Measurements from ENCODE around the gene PRKG1. TPM values are rescaled to one million over a fixed set of nuclear protein-coding genes. Genes with fewer than 3 reads are reported as not detected.

The PRKG1 gene
- polyA plus RNA-seq, 4 donors = 0.45 to 7.4 (median 1.3) TPM

DNA sequence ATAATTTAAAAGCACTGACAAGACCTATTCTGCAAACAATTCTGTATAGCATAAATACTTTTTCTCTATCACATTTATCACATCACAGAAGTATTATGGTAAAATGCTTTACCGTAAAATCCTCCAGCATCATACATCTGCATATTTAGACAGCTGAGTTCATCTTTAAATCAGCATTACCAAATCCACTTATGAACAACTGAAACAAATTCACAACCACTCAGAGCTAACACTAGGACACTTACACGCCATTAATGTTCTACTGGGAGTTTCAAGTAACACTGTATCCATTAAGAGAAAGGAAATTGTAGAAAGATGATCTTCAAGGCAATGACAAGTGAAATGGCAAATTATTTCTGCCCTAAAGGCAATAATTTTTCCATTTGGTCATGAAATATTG, 1134.1 kb downstream of the PRKG1 start:
- Histone ChIP-seq H3K27me3 (ENCODE audit: control insufficient read depth in 3 of 3, insufficient read depth in 3 of 3, low read length in 3 of 3) (no peaks in the 10 kb centered on the region), H3K9me3 (ENCODE audit: control insufficient read depth in 2 of 2, insufficient read depth in 1 of 2, low read depth in 1 of 2, low read length in 1 of 2) (no peaks in the 10 kb centered on the region), H3K4me1 (ENCODE audit: control insufficient read depth in 3 of 3, insufficient read depth in 2 of 3, low read depth in 1 of 3, low read length in 2 of 3) (peaks cover 0 to 8% (median 1%) of the 10 kb centered on the region in 3 donors), H3K27ac (ENCODE audit: low read depth in 1 of 3, low read length in 2 of 3) (no peak overlapping the region), H3K36me3 (ENCODE audit: control insufficient read depth in 3 of 3, insufficient read depth in 2 of 3, low read depth in 1 of 3, low read length in 3 of 3) (no peaks in the 10 kb centered on the region), H3K4me3 (ENCODE audit: low read depth in 1 of 3, low read length in 3 of 3) (no peak overlapping the region)
- no peak for FAIRE-seq
- no peak for DNase-seq
- 87 to 94% (median 92%) methylated on average over 2 of the region's 2 CpGs for WGBS, 3 donors

DNA sequence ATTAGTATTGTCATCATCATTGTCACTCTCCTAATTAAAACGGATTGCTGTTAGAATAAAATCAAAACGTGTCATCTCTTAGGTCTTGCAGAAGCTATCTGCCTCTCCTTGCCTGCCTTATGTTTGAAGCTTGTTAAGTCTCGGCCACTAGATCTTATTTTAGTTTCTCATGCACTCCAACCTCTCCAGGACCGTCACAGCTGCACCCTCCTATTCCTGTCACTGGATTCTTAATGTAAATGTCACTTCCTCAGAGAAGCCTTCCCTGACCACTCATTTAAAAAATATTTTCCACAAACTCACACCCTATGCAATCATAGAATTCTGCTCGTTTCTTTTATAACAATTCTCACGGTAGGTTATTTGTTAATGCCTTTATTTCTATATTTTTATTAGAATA, 1135.9 kb downstream of the PRKG1 start:
- Histone ChIP-seq H3K36me3 (ENCODE audit: control insufficient read depth in 3 of 3, insufficient read depth in 2 of 3, low read depth in 1 of 3, low read length in 3 of 3) (no peaks in the 10 kb centered on the region), H3K27me3 (ENCODE audit: control insufficient read depth in 3 of 3, insufficient read depth in 3 of 3, low read length in 3 of 3) (no peaks in the 10 kb centered on the region), H3K4me1 (ENCODE audit: control insufficient read depth in 3 of 3, insufficient read depth in 2 of 3, low read depth in 1 of 3, low read length in 2 of 3) (peaks cover 0 to 12% (median 1%) of the 10 kb centered on the region in 3 donors), H3K27ac (ENCODE audit: low read depth in 1 of 3, low read length in 2 of 3) (no peak overlapping the region), H3K4me3 (ENCODE audit: low read depth in 1 of 3, low read length in 3 of 3) (no peak overlapping the region), H3K9me3 (ENCODE audit: control insufficient read depth in 2 of 2, insufficient read depth in 1 of 2, low read depth in 1 of 2, low read length in 1 of 2) (no peaks in the 10 kb centered on the region)
- WGBS, 3 donors = 77 to 88% (median 80%) methylated on average over 6 of the region's 6 CpGs
- DNase-seq = no peak
- no peak for FAIRE-seq

GRCh38 chr10:52212062-52212461, 1137.8 kb downstream of the PRKG1 start:
- DNase-seq = peak; percentile 36 to 48
- Histone ChIP-seq H3K4me3 (ENCODE audit: low read depth in 1 of 3, low read length in 3 of 3) (no peak overlapping the region), H3K9me3 (ENCODE audit: control insufficient read depth in 2 of 2, insufficient read depth in 1 of 2, low read depth in 1 of 2, low read length in 1 of 2) (no peaks in the 10 kb centered on the region), H3K36me3 (ENCODE audit: control insufficient read depth in 3 of 3, insufficient read depth in 2 of 3, low read depth in 1 of 3, low read length in 3 of 3) (no peaks in the 10 kb centered on the region), H3K27me3 (ENCODE audit: control insufficient read depth in 3 of 3, insufficient read depth in 3 of 3, low read length in 3 of 3) (no peaks in the 10 kb centered on the region), H3K4me1 (ENCODE audit: control insufficient read depth in 3 of 3, insufficient read depth in 2 of 3, low read depth in 1 of 3, low read length in 2 of 3) (peaks cover 0 to 12% (median 1%) of the 10 kb centered on the region in 3 donors), H3K27ac (ENCODE audit: low read depth in 1 of 3, low read length in 2 of 3) (no peak overlapping the region)
- no peak for FAIRE-seq
- WGBS, 3 donors = 36 to 62% (median 40%) methylated on average over 4 of the region's 4 CpGs

GRCh38 chr10:52212802-52213201, 1138.5 kb downstream of the PRKG1 start:
- WGBS, 3 donors = 11 to 58% (median 28%) methylated on average over 4 of the region's 4 CpGs
- DNase-seq = peak; percentile 54 to 65

DNA sequence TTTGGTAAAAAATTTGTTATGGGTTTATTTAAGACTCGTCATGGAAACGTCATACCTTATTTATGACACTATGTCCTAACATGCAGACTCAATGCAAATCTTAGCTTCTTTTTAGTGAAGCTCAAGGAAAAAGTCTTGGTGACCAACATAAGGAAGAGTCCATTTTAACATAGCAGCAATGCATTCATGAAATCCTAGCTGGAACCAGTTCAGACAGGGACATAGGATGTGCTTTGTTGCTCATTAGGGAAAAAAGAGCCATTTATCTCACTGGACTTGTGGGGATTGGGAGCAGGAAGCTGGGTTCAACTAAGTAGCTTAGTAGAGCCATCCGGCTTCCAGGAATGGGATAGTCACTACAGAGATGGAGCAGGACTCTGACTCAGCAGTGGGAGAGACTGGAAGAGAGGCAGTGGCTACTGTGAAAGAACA, 1139.0 kb downstream of the PRKG1 start:
- no peaks in the 10 kb centered on the region for H3K9me3 ChIP-seq (ENCODE audit: control insufficient read depth in 2 of 2, insufficient read depth in 1 of 2, low read depth in 1 of 2, low read length in 1 of 2)
- H3K4me1 ChIP-seq (ENCODE audit: control insufficient read depth in 3 of 3, insufficient read depth in 2 of 3, low read depth in 1 of 3, low read length in 2 of 3) = peaks cover 0 to 12% (median 1%) of the 10 kb centered on the region in 3 donors
- H3K36me3 ChIP-seq (ENCODE audit: control insufficient read depth in 3 of 3, insufficient read depth in 2 of 3, low read depth in 1 of 3, low read length in 3 of 3) = no peaks in the 10 kb centered on the region
- WGBS, 3 donors = 15 to 50% (median 37%) methylated on average over 3 of the region's 3 CpGs
- H3K27me3 ChIP-seq (ENCODE audit: control insufficient read depth in 3 of 3, insufficient read depth in 3 of 3, low read length in 3 of 3) = no peaks in the 10 kb centered on the region
- FAIRE-seq (no peak), DNase-seq (peak; percentile 41 to 53)
- no peak overlapping the region for H3K27ac ChIP-seq (ENCODE audit: low read depth in 1 of 3, low read length in 2 of 3)
- H3K4me3 ChIP-seq (ENCODE audit: low read depth in 1 of 3, low read length in 3 of 3) = no peak overlapping the region

More at GRCh38 chr10:52212802-52213201, 1138.5 kb downstream of the PRKG1 start:
- peaks cover 0 to 12% (median 1%) of the 10 kb centered on the region in 3 donors for H3K4me1 ChIP-seq (ENCODE audit: control insufficient read depth in 3 of 3, insufficient read depth in 2 of 3, low read depth in 1 of 3, low read length in 2 of 3)
- H3K36me3 ChIP-seq (ENCODE audit: control insufficient read depth in 3 of 3, insufficient read depth in 2 of 3, low read depth in 1 of 3, low read length in 3 of 3) = no peaks in the 10 kb centered on the region
- H3K4me3 ChIP-seq (ENCODE audit: low read depth in 1 of 3, low read length in 3 of 3) = no peak overlapping the region
- H3K9me3 ChIP-seq (ENCODE audit: control insufficient read depth in 2 of 2, insufficient read depth in 1 of 2, low read depth in 1 of 2, low read length in 1 of 2) = no peaks in the 10 kb centered on the region
- peak overlapping the region in 1 of 3 donors; percentile 20 for H3K27ac ChIP-seq (ENCODE audit: low read depth in 1 of 3, low read length in 2 of 3)
- H3K27me3 ChIP-seq (ENCODE audit: control insufficient read depth in 3 of 3, insufficient read depth in 3 of 3, low read length in 3 of 3) = no peaks in the 10 kb centered on the region
- FAIRE-seq = peak; percentile 89

- Histone ChIP-seq H3K36me3 (ENCODE audit: control insufficient read depth in 3 of 3, insufficient read depth in 2 of 3, low read depth in 1 of 3, low read length in 3 of 3) (no peaks in the 10 kb centered on the region), H3K4me3 (ENCODE audit: low read depth in 1 of 3, low read length in 3 of 3) (no peak overlapping the region), H3K9me3 (ENCODE audit: control insufficient read depth in 2 of 2, insufficient read depth in 1 of 2, low read depth in 1 of 2, low read length in 1 of 2) (no peaks in the 10 kb centered on the region), H3K27me3 (ENCODE audit: control insufficient read depth in 3 of 3, insufficient read depth in 3 of 3, low read length in 3 of 3) (no peaks in the 10 kb centered on the region), H3K4me1 (ENCODE audit: control insufficient read depth in 3 of 3, insufficient read depth in 2 of 3, low read depth in 1 of 3, low read length in 2 of 3) (peaks cover 0 to 12% (median 1%) of the 10 kb centered on the region in 3 donors), H3K27ac (ENCODE audit: low read depth in 1 of 3, low read length in 2 of 3) (no peak overlapping the region)
- FAIRE-seq (peak; percentile 89), DNase-seq (peak; percentile 74)
Observed at GRCh38 chr10:52215745-52216361, 1141.6 kb downstream of the PRKG1 start.

DNA sequence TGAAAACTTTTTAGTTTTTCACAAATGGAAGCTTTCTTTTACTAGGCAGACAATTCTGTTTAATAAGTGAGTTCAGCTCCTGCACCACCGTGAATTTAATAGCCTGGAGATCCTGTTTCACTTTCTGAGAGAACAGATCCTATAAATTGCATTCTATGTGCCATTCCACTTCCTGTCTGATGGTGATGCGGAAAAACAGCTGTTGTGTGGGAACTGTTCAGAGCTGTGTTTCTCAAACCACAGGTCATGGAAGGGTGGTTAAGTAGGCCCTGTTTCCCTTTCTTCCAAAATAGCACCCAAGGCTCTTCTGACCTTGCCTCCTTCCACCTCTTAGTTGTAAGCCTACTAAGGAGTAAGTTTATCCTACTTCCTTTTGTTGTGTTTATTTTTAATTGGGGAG, 1142.6 kb downstream of the PRKG1 start:
- WGBS, 3 donors = 17 to 23% (median 20%) methylated on average over 2 of the region's 2 CpGs
- no peaks in the 10 kb centered on the region for H3K36me3 ChIP-seq (ENCODE audit: control insufficient read depth in 3 of 3, insufficient read depth in 2 of 3, low read depth in 1 of 3, low read length in 3 of 3)
- peak overlapping the region in 1 of 3 donors; percentile 41 for H3K27ac ChIP-seq (ENCODE audit: low read depth in 1 of 3, low read length in 2 of 3)
- DNase-seq = peak; percentile 34 to 45
- H3K4me1 ChIP-seq (ENCODE audit: control insufficient read depth in 3 of 3, insufficient read depth in 2 of 3, low read depth in 1 of 3, low read length in 2 of 3) = peaks cover 0 to 11% (median 1%) of the 10 kb centered on the region in 3 donors
- no peak for FAIRE-seq
- H3K27me3 ChIP-seq (ENCODE audit: control insufficient read depth in 3 of 3, insufficient read depth in 3 of 3, low read length in 3 of 3) = no peaks in the 10 kb centered on the region
- H3K9me3 ChIP-seq (ENCODE audit: control insufficient read depth in 2 of 2, insufficient read depth in 1 of 2, low read depth in 1 of 2, low read length in 1 of 2) = no peaks in the 10 kb centered on the region
- no peak overlapping the region for H3K4me3 ChIP-seq (ENCODE audit: low read depth in 1 of 3, low read length in 3 of 3)

DNA sequence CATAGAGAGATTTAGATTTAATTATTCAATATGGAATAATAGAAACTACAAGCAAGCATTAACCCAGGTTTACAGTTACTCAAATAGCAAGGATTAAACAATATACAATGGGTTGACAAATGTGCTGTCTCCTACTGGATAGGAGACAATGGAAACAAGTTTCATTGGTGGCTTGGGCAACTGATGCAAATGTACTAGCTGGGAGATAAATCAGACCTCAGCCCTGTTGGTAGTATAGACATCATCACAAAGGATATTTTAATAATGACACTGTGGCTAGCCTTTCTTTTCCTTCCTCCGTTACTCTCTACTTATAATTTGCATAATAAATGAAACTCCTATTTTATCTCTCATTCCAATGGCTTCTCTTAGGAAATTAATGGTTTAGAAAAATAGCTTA, 1143.2 kb downstream of the PRKG1 start:
- FAIRE-seq (no peak), DNase-seq (no peak)
- WGBS, 3 donors = 57 to 94% (median 72%) methylated on average over 1 of the region's 1 CpG
- Histone ChIP-seq H3K4me1 (ENCODE audit: control insufficient read depth in 3 of 3, insufficient read depth in 2 of 3, low read depth in 1 of 3, low read length in 2 of 3) (peaks cover 0 to 7% (median 0%) of the 10 kb centered on the region in 3 donors), H3K27me3 (ENCODE audit: control insufficient read depth in 3 of 3, insufficient read depth in 3 of 3, low read length in 3 of 3) (no peaks in the 10 kb centered on the region), H3K4me3 (ENCODE audit: low read depth in 1 of 3, low read length in 3 of 3) (no peak overlapping the region), H3K27ac (ENCODE audit: low read depth in 1 of 3, low read length in 2 of 3) (no peak overlapping the region), H3K9me3 (ENCODE audit: control insufficient read depth in 2 of 2, insufficient read depth in 1 of 2, low read depth in 1 of 2, low read length in 1 of 2) (no peaks in the 10 kb centered on the region), H3K36me3 (ENCODE audit: control insufficient read depth in 3 of 3, insufficient read depth in 2 of 3, low read depth in 1 of 3, low read length in 3 of 3) (no peaks in the 10 kb centered on the region)

- Histone ChIP-seq H3K4me3 (ENCODE audit: low read depth in 1 of 3, low read length in 3 of 3) (no peak overlapping the region), H3K27me3 (ENCODE audit: control insufficient read depth in 3 of 3, insufficient read depth in 3 of 3, low read length in 3 of 3) (no peaks in the 10 kb centered on the region), H3K4me1 (ENCODE audit: control insufficient read depth in 3 of 3, insufficient read depth in 2 of 3, low read depth in 1 of 3, low read length in 2 of 3) (no peaks in the 10 kb centered on the region), H3K9me3 (ENCODE audit: control insufficient read depth in 2 of 2, insufficient read depth in 1 of 2, low read depth in 1 of 2, low read length in 1 of 2) (no peaks in the 10 kb centered on the region), H3K27ac (ENCODE audit: low read depth in 1 of 3, low read length in 2 of 3) (no peak overlapping the region), H3K36me3 (ENCODE audit: control insufficient read depth in 3 of 3, insufficient read depth in 2 of 3, low read depth in 1 of 3, low read length in 3 of 3) (no peaks in the 10 kb centered on the region)
- DNase-seq (no peak), FAIRE-seq (no peak)
- 49 to 85% (median 57%) methylated on average over 3 of the region's 3 CpGs for WGBS, 3 donors
Observed at GRCh38 chr10:52220947-52221346, 1146.7 kb downstream of the PRKG1 start.
